ENCODE results near the gene NUP93.

Gene NUP93

GRCh38 chr16:56898847-56899246 is 168.9 kb downstream of the NUP93 start:
- in situ Hi-C loops (cut with HindIII; ENCODE audit: low sequenced_read_pairs), result no loop called here
- H3K4me3 ChIP-seq (ENCODE audit: low read depth, low read length), result no peak overlapping the region
- DNase-seq (ENCODE audit: low read depth), result no peak
- no peak for TF ChIP-seq CTCF (IDR thresholded peaks at IDR 0.05; ENCODE audit: low read depth, low read length, missing control alignments)
